GM12892 (cell line): ENCODE results near the gene TMEM187.

ENCODE experiments used
- POLR2A ChIP-seq: IDR thresholded peaks from 2 replicates; pipeline ENCODE4 v1.6.1; 2011; ENCODE audit warnings: low read depth, low read length, control low read depth
- POLR2AphosphoS5 ChIP-seq: IDR thresholded peaks from 2 replicates; pipeline ENCODE4 v1.6.1; 2011; ENCODE audit warnings: low read depth, low read length, control low read depth

GRCh38 chrX:153992180-153992579 lies 19.6 kb downstream of the TMEM187 start:
- no peak for TF ChIP-seq POLR2A
- TF ChIP-seq POLR2AphosphoS5 = no peak
